Prostate gland (tissue), 2 donors: ENCODE results near the gene TRPT1. TPM values are rescaled to one million over a fixed set of nuclear protein-coding genes. Genes with fewer than 3 reads are reported as not detected.
A peak's percentile ranks its signal among the peaks of the same experiment; 100 is the strongest.

Source experiments
- DNase-seq: peaks from one replicate; pipeline ENCODE4 v3.0.0-alpha.2; 2019; ENCODE audit warnings: low spot score
- H3K27ac ChIP-seq, 2 donors: fragments of 200-600 bp; sonication (generic); 2 replicates each; pipeline ENCODE4 v1.5.1; 2017 to 2019
- H3K27me3 ChIP-seq: fragments of 200-600 bp; sonication (generic); replicated peaks from 2 replicates; pipeline ENCODE4 v1.5.1; 2019; ENCODE audit not compliant: insufficient read depth
- H3K36me3 ChIP-seq, 2 donors: fragments of 200-600 bp; sonication (generic); 1 replicate in 1 of 2; 2 replicates in 1 of 2; pipeline versions ENCODE4 v1.5.1 to v1.8.1; 2017 to 2019
- H3K4me1 ChIP-seq: fragments of 200-600 bp; sonication (generic); replicated peaks from 2 replicates; pipeline ENCODE4 v1.5.1; 2019
- H3K4me3 ChIP-seq, 2 donors: fragments of 200-600 bp; sonication (generic); 2 replicates each; pipeline ENCODE4 v1.5.1; 2017 to 2019
- H3K9me3 ChIP-seq: fragments of 200-600 bp; sonication (generic); 2 replicates; pipeline ENCODE4 v1.5.1; 2017
- CTCF ChIP-seq, 4 experiments: fragments of 200-600 bp in 2 of 4; fragments of 450-650 bp in 2 of 4; sonication (generic) in 2 of 4; IDR thresholded peaks; 1 replicate in 3 of 4; 2 replicates in 1 of 4; pipeline ENCODE4 v1.5.1; 2016 to 2019; ENCODE audit warnings: antibody characterized with exemption in 4 of 4, mild to moderate bottlenecking in 2 of 4, moderate library complexity in 2 of 4
- POLR2A ChIP-seq: fragments of 450-650 bp; IDR thresholded peaks from one replicate; pipeline ENCODE4 v1.6.1; 2016; ENCODE audit warnings: antibody characterized with exemption, mild to moderate bottlenecking
- POLR2AphosphoS5 ChIP-seq: sonication (generic); formaldehyde crosslinking; IDR thresholded peaks from one replicate; pipeline ENCODE4 v1.6.1; 2017; ENCODE audit warnings: antibody characterized with exemption
- WGBS: methylation state at CpG from one replicate; pipeline ENCODE4 v1.1.5; 2018; 5-methylcytosine and 5-hydroxymethylcytosine counted together
- intact Hi-C: fragments of 100-400 bp; cut with DNase I; formaldehyde crosslinking; loops from one replicate; pipeline ENCODE4 v1.14.2; 2022
- total RNA-seq, 2 donors: library from RNA; depleted of rRNA; stranded (reverse); fragments of >200 nt; gene quantifications; one replicate each; pipeline ENCODE4 v1.1.0, GENCODE V29; 2016

The TRPT1 gene
- total RNA-seq, 2 donors from 2014 or later, result 63.6 to 87.7 TPM

- H3K27ac ChIP-seq, result peak overlapping the region; percentile 94 to 96
- TF ChIP-seq POLR2AphosphoS5 (peak; percentile 15), POLR2A (no peak), CTCF (IDR thresholded peaks at IDR 0.05) (no peak)
- WGBS, result 40% methylated on average over 23 of the region's 23 CpGs
- peak overlapping the region; percentile 64 to 69 for H3K4me3 ChIP-seq
- no peaks in the 10 kb centered on the region for H3K36me3 ChIP-seq
- no peaks in the 10 kb centered on the region for H3K27me3 ChIP-seq
- H3K9me3 ChIP-seq, result no peaks in the 10 kb centered on the region
- intact Hi-C loops, result no loop called here
- H3K4me1 ChIP-seq, result peaks cover 8% of the 10 kb centered on the region
- DNase-seq, result peak; percentile 31
Observed at GRCh38 chr11:64268025-64268892, 42.3 kb upstream of the TRPT1 start.

GRCh38 chr11:64267207-64267945 is 41.4 kb upstream of the TRPT1 start:
- TF ChIP-seq POLR2A, result peak; percentile 4
- TF ChIP-seq CTCF (IDR thresholded peaks at IDR 0.05), result no peak
- no peak for DNase-seq
- Histone ChIP-seq H3K9me3 (no peaks in the 10 kb centered on the region), H3K27me3 (no peaks in the 10 kb centered on the region), H3K4me1 (peaks cover 8% of the 10 kb centered on the region), H3K36me3 (peaks cover 0 to 4% of the 10 kb centered on the region in 2 donors), H3K4me3 (no peak overlapping the region), H3K27ac (peak overlapping the region in 1 of 2 donors; percentile 94)
- WGBS, result 71% methylated on average over 27 of the region's 27 CpGs
- intact Hi-C loops, result no loop called here

- no peak overlapping the region for H3K27ac ChIP-seq
Observed at GRCh38 chr11:64266339-64266738, 40.4 kb upstream of the TRPT1 start.

More at GRCh38 chr11:64266339-64266738, 40.4 kb upstream of the TRPT1 start:
- Histone ChIP-seq H3K36me3 (peaks cover 0 to 7% of the 10 kb centered on the region in 2 donors), H3K4me1 (peaks cover 8% of the 10 kb centered on the region), H3K4me3 (no peak overlapping the region), H3K27me3 (no peaks in the 10 kb centered on the region), H3K9me3 (no peaks in the 10 kb centered on the region)
- DNase-seq, result no peak
- TF ChIP-seq POLR2A, result no peak
- no peak for TF ChIP-seq POLR2AphosphoS5
- no peak for TF ChIP-seq CTCF (IDR thresholded peaks at IDR 0.05)
- 91% methylated on average over 15 of the region's 15 CpGs for WGBS
- intact Hi-C loops, result no loop called here
